Mucosa of rectum (tissue), 2 donors: ENCODE data around the gene RGS1.
"Not testable (repeated sequence)": the region's sequence is repeated elsewhere in the genome, so short reads cannot be mapped to it uniquely, and the experiment has no call there.

Experiments
- H3K27ac ChIP-seq, 2 donors: one replicate each; pipeline ENCODE4 v1.7.0; 2013; ENCODE audit warnings: inconsistent platforms in 2 of 2, low read depth in 2 of 2, low read length in 2 of 2
- H3K27me3 ChIP-seq, 2 donors: one replicate each; pipeline ENCODE4 v1.7.0; 2013; ENCODE audit warnings: low read length in 2 of 2; ENCODE audit not compliant: control insufficient read depth in 2 of 2, insufficient read depth in 2 of 2
- H3K36me3 ChIP-seq, 2 donors: one replicate each; pipeline ENCODE4 v1.7.0; 2013; ENCODE audit warnings: low read length in 2 of 2; ENCODE audit not compliant: control insufficient read depth in 2 of 2, insufficient read depth in 2 of 2
- H3K4me1 ChIP-seq, 2 donors: one replicate each; pipeline ENCODE4 v1.7.0; 2013; ENCODE audit warnings: low read length in 2 of 2, mild to moderate bottlenecking in 1 of 2; ENCODE audit not compliant: control insufficient read depth in 2 of 2, insufficient read depth in 2 of 2
- H3K4me3 ChIP-seq, 2 donors: one replicate each; pipeline ENCODE4 v1.7.0; 2013; ENCODE audit warnings: low read length in 2 of 2
- H3K9ac ChIP-seq, 2 donors: one replicate each; pipeline ENCODE4 v1.7.0; 2013; ENCODE audit warnings: low read length in 2 of 2, low read depth in 1 of 2, mild to moderate bottlenecking in 1 of 2
- H3K9me3 ChIP-seq, 2 donors: one replicate each; pipeline ENCODE4 v1.7.0; 2013; ENCODE audit warnings: low read length in 2 of 2; ENCODE audit not compliant: control insufficient read depth in 2 of 2
- donor health status: healthy.
- donor health status: Normal muscosa, but diverticular disease.

RGS1 gene, protein sequence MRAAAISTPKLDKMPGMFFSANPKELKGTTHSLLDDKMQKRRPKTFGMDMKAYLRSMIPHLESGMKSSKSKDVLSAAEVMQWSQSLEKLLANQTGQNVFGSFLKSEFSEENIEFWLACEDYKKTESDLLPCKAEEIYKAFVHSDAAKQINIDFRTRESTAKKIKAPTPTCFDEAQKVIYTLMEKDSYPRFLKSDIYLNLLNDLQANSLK

DNA sequence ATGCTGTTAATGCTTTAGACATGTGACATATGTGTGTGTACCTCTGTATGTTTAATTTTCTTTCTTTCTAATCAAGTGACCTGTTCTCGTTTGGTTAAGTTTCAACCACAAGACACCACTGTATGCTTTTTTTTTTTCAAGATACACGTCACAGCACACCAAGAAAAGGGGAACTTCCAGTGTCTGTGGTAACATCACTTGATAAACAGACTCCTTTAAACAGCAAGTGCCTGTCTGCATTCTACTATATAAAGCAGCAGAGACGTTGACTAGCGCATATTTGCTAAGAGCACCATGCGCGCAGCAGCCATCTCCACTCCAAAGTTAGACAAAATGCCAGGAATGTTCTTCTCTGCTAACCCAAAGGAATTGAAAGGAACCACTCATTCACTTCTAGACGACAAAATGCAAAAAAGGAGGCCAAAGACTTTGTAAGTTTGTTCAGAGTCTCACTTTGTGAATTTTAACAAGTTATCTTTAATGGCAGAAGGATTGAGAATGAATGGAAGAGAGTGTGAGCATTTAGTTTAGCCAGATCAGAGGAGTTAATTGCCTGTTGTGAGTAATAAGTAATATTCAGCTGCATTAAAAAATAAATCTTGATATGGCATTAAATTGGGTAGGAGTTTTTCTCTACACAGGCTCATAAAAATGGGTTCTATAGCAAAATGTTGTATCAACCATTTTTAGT, at the start of gene RGS1:
Gene RGS1 (plus strand): TSS at position 275 of the 691 bp plus-strand sequence. CDS start 20 bp downstream, at position 295.
- Histone ChIP-seq H3K4me1 (peaks cover 0 to 6% of the 10 kb centered on the region in 2 donors), H3K4me3 (peak within 1 kb of the TSS; percentile 60), H3K9me3 (no peaks in the 10 kb centered on the region), H3K27me3 (no peaks in the 10 kb centered on the region), H3K9ac (peak within 1 kb of the TSS in 1 of 2 donors; percentile 47), H3K36me3 (no peaks in the 10 kb centered on the region), H3K27ac (peak within 1 kb of the TSS; percentile 45 to 74)

DNA sequence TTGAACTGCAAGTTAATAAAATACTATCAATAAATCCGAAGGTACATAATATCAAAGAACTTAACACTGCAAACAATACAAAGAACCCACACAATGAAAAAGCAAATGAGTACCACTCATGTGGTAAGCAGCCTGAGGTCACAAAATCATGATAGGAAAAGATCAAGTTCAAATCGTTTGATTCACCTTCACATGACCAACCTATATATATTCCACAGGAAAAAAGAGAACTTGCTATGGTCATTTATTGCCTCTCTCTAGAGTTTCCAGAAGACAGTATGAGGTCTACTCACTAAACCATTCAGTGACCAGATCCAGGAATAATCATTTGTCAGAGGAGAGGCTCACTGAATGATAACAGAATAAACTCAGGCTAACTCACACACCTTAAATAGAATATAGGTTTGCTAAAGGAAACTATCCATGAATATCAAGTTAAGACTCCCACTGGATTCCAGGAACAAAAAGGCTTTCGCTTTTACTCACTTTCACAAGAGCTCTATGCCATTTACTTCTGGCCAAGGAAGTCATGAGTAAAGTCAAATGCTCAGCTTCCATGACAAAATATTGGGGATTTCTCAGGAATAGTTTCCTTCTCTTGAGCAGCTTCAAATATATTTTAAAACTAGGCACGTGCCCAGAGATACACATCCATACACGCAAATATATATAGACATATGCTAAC, 48.3 kb upstream of the RGS1 start:
- no peaks in the 10 kb centered on the region for H3K4me1 ChIP-seq
- no peaks in the 10 kb centered on the region for H3K36me3 ChIP-seq
- no peak overlapping the region for H3K27ac ChIP-seq
- no peak overlapping the region for H3K4me3 ChIP-seq
- no peaks in the 10 kb centered on the region for H3K27me3 ChIP-seq
- no peaks in the 10 kb centered on the region for H3K9me3 ChIP-seq
- H3K9ac ChIP-seq, result no peak overlapping the region

DNA sequence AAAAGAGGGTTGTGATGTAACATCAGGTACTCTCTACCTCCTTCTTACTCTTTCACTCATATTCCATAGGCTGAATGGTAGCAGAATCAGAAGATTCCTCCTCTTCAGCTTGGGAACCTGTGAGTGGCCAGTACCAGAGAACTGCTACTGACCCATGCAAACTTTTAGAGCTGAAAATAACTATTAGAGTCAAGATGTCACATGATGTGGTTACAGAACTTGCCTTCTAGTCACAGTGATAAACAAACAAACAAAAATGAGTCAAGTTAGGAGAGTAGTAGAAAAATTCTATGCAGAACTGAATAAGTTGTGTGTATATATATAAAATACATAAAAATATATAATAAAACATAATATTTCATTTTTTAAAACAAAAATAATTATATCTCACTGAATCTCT, 47.6 kb upstream of the RGS1 start:
- Histone ChIP-seq H3K27me3 (no peaks in the 10 kb centered on the region), H3K36me3 (no peaks in the 10 kb centered on the region), H3K9me3 (no peaks in the 10 kb centered on the region), H3K4me1 (no peaks in the 10 kb centered on the region), H3K9ac (no peak overlapping the region), H3K27ac (no peak overlapping the region), H3K4me3 (no peak overlapping the region)

DNA sequence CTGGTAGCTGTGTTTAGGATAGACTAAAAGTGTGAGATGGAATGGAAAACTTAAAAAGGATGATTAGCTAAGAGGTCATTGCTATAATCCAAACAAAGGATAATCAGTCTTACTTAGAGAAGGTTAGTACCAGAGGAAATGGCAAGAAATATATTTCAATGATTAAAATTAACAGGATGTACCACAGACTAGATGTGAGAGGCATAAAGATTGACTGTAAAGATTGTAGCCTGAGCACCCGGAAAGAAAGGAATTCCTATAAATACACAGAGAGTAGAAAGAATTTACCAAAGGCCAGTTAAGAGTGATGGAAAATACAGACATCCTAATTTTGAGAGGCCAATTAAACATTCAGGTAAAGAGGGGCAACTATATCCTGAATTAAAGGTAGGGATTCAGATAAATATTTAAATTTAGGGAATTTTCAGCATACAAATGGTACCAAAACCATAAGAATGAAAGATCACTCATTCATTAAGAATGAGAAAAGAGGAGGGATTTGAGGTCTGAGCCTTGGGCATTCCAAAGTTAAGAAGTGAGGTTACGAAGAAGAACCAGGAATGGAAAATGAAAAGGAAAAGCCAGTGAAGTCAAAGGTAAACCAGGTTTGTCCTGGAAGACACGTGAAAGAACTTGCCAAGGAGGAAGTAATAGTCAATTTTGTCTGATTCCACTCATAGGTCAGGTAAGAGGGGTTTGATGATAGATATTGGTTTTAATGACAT, 46.4 kb upstream of the RGS1 start:
- H3K27ac ChIP-seq, result peak overlapping the region; percentile 27 to 70
- H3K9ac ChIP-seq, result no peak overlapping the region
- H3K4me3 ChIP-seq, result no peak overlapping the region
- no peaks in the 10 kb centered on the region for H3K4me1 ChIP-seq
- no peaks in the 10 kb centered on the region for H3K27me3 ChIP-seq
- no peaks in the 10 kb centered on the region for H3K9me3 ChIP-seq
- no peaks in the 10 kb centered on the region for H3K36me3 ChIP-seq

DNA sequence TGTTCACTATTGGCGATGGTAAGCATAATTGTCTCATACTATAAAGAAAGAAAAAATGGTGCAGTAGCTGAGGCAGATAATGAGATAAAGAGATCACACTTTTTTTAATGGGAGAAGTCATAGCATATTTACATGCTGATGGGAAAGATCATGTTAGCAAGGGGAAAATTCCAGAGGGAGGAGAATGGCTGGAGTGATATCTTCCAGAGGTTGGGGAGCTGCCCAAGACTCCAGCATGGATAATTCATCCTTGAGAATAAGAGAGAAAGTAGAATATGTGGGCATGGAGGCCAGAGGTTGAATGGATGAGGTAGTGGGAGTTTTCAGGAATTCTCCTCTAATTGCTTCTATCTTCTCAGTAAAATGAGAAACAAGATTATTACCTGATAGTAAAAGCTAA, 45.8 kb upstream of the RGS1 start:
- no peaks in the 10 kb centered on the region for H3K9me3 ChIP-seq
- H3K4me1 ChIP-seq, result no peaks in the 10 kb centered on the region
- no peaks in the 10 kb centered on the region for H3K27me3 ChIP-seq
- no peak overlapping the region for H3K9ac ChIP-seq
- peak overlapping the region; percentile 27 to 70 for H3K27ac ChIP-seq
- H3K36me3 ChIP-seq, result no peaks in the 10 kb centered on the region
- no peak overlapping the region for H3K4me3 ChIP-seq

DNA sequence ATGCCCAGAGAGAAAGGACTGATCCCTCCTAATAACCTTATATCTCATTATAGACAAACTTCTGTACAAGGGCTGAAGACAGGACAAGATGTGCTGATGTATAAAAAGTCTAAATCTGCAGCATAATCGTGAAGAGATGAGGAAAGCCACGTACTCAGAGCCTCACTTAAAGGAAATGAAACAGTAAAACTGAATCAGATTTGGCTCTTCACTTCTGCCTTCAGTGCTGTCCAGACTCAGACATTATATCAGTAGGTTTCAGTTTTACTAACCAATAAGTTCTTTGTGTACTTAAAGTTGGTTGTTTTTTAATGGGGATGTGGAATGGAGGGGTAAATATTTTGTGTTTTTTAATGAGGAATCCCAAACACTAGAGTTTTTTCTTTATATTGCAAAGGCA, 45.3 kb upstream of the RGS1 start:
- Histone ChIP-seq H3K27ac (peak overlapping the region; percentile 27 to 70), H3K4me1 (no peaks in the 10 kb centered on the region), H3K9ac (no peak overlapping the region), H3K27me3 (no peaks in the 10 kb centered on the region), H3K4me3 (no peak overlapping the region), H3K36me3 (no peaks in the 10 kb centered on the region), H3K9me3 (no peaks in the 10 kb centered on the region)

DNA sequence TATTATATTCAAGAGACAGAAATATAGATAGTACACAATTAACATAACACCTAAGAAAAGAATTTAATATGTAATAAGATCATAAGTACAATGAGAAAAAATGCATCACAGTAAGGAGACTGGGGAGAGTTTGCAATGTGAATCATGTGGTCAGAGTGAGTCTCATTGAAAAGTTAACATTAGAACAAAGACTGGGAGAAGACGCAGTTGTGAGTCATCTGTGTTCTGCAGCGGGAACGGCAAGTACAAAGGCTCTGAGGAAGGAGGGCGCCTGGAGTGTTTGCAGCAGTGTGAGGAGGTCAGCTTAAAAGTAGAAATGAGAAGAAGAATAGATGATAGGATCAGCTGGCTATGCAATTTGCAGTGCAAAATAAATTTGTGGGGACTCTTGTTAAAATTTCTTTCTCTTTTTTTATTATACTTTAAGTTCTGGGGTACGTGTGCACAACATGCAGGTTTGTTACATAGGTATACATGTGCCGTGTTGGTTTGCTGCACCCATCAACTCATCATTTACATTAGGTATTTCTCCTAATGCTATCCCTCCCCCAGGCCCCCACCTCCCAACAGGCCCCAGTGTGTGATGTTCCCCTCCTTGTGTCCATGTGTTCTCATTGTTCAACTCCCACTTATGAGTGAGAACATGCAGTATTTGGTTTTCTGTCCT, 44.4 kb upstream of the RGS1 start:
- H3K27ac ChIP-seq, H3K4me1 ChIP-seq: not testable (repeated sequence)

DNA sequence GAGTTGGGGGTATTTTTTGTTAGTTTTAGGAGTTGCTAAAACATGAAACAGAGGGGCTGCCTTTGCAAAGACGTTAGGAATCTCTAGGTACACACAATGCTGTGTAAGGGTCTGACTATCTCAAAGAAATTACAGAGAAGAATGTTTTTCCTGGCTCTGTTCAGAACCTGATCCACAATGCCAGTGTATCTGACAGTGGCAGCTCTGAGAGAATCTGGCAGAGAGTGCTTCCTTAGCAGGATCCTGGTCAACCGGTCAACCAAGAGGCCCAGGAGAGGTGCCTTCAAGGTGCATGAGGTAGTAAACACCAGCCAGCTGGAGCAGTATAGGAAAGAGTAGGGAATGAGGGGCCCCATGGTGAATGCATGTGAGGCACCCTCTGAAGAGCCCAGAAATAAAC, 40.9 kb upstream of the RGS1 start:
- peaks cover 7 to 9% of the 10 kb centered on the region in 2 donors for H3K4me1 ChIP-seq
- no peaks in the 10 kb centered on the region for H3K27me3 ChIP-seq
- no peak overlapping the region for H3K27ac ChIP-seq
- no peak overlapping the region for H3K9ac ChIP-seq
- H3K4me3 ChIP-seq, result no peak overlapping the region
- H3K36me3 ChIP-seq, result no peaks in the 10 kb centered on the region
- no peaks in the 10 kb centered on the region for H3K9me3 ChIP-seq

More for the DNA sequence above, 44.4 kb upstream of the RGS1 start:
- not testable (repeated sequence) for H3K36me3 ChIP-seq, H3K9me3 ChIP-seq, H3K9ac ChIP-seq, H3K27me3 ChIP-seq, H3K4me3 ChIP-seq

DNA sequence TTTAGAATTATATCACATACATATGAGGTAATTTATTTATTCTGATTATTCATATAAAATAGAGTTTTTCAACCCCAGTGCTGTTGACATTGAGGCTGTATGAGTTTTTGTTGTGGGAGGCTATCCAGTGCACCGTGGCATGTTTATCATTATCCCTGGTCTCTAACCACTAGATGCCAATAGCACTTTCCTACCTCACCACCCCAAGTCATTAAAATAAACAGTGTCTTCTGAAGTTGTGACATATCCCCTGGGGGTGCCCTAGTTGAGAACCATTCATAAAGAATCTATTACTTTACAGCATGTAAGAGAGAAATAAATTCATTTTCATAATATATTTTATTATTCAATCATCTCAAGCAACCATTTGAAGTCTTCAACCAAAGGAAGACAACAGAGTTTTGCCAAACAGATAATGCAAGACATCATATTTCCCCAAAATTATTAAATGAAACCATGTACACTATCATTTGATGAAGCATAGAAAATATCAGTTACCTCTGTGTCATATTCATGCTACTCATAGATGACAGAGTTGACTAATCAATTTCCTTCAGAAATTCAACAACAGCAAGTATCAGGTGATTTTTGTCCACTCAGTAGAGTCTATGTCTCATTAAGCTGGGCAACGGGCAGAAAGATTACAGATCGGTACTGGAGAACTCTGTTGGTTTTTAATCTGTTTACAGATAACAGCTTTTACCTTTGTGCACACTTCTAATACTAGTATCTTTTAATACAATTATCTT, 39.5 kb upstream of the RGS1 start:
- H3K4me3 ChIP-seq, result no peak overlapping the region
- peaks cover 11 to 12% of the 10 kb centered on the region in 2 donors for H3K4me1 ChIP-seq
- H3K27me3 ChIP-seq, result no peaks in the 10 kb centered on the region
- no peaks in the 10 kb centered on the region for H3K36me3 ChIP-seq
- H3K9ac ChIP-seq, result no peak overlapping the region
- no peaks in the 10 kb centered on the region for H3K9me3 ChIP-seq
- no peak overlapping the region for H3K27ac ChIP-seq
